ENCODE results near the gene DUSP22. TPM values are rescaled to one million over a fixed set of nuclear protein-coding genes. Genes with fewer than 3 reads are reported as not detected.
"Not testable (repeated sequence)": the region's sequence is repeated elsewhere in the genome, so short reads cannot be mapped to it uniquely, and the experiment has no call there.

DUSP22 gene
- total and polyA plus RNA-seq, 2 experiments from 2014 or later: 12.8 to 36.8 TPM

- not testable (repeated sequence) for H3K4me2 ChIP-seq; H3K79me2 ChIP-seq (replicated peaks; ENCODE audit: insufficient read depth); H3K9me2 ChIP-seq (ENCODE audit: insufficient read depth); H3K4me1 Mint-ChIP-seq; H3K27ac Mint-ChIP-seq; H3K27me3 Mint-ChIP-seq (ENCODE audit: insufficient read depth, low read depth, poor library complexity); H3K4me3 ChIP-seq; H3K36me3 ChIP-seq (ENCODE audit: insufficient read depth); H4K20me1 ChIP-seq (replicated peaks; ENCODE audit: insufficient read depth); H3F3A ChIP-seq (replicated peaks; ENCODE audit: low read depth); H2AFZ ChIP-seq; H3K4me3 Mint-ChIP-seq; ATAC-seq; H3K27me3 ChIP-seq (ENCODE audit: insufficient read depth); H3K27ac ChIP-seq (ENCODE audit: low read depth); DNase-seq (ENCODE audit: low spot score)
- peaks cover 13% of the 10 kb centered on the region; the same call in 1 of the 2 replicates for H3K4me1 ChIP-seq (ENCODE audit: insufficient read depth)
- peaks cover 18% of the 10 kb centered on the region for H3K36me3 Mint-ChIP-seq (ENCODE audit: low read depth)
- H3K9me3 Mint-ChIP-seq: peaks cover 16% of the 10 kb centered on the region
These were observed 33.0 kb downstream of the DUSP22 start for GRCh38 chr6:325161-325860.

DNA sequence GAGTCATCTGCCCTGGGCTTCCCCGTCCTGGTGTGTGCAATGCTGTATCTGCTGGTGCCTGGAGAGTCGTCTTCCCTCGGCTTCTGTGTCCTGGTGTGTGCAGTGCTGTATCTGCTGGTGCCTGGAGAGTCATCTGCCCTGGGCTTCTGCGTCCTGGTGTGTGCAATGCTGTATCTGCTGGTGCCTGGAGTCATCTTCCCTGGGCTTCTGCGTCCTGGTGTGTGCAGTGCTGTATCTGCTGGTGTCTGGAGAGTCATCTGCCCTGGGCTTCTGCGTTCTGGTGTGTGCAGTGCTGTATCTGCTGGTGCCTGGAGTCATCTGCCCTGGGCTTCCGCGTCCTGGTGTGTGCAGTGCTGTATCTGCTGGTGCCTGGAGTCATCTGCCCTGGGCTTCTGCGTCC is 33.8 kb downstream of the DUSP22 start:
- H3K4me1 ChIP-seq (ENCODE audit: insufficient read depth): peaks cover 13% of the 10 kb centered on the region; the same call in 1 of the 2 replicates
- ATAC-seq; H3K4me2 ChIP-seq; H3K4me3 ChIP-seq; H3K27ac ChIP-seq (ENCODE audit: low read depth); DNase-seq (ENCODE audit: low spot score); H3K27me3 Mint-ChIP-seq (ENCODE audit: insufficient read depth, low read depth, poor library complexity); H3K79me2 ChIP-seq (replicated peaks; ENCODE audit: insufficient read depth); H4K20me1 ChIP-seq (replicated peaks; ENCODE audit: insufficient read depth); H3K9me2 ChIP-seq (ENCODE audit: insufficient read depth); H3K27ac Mint-ChIP-seq; H3K36me3 ChIP-seq (ENCODE audit: insufficient read depth); H3F3A ChIP-seq (replicated peaks; ENCODE audit: low read depth); H3K4me3 Mint-ChIP-seq; H3K27me3 ChIP-seq (ENCODE audit: insufficient read depth); H3K4me1 Mint-ChIP-seq; H2AFZ ChIP-seq: not testable (repeated sequence)
- H3K9me3 Mint-ChIP-seq: peaks cover 16% of the 10 kb centered on the region
- peaks cover 18% of the 10 kb centered on the region for H3K36me3 Mint-ChIP-seq (ENCODE audit: low read depth)

DNA sequence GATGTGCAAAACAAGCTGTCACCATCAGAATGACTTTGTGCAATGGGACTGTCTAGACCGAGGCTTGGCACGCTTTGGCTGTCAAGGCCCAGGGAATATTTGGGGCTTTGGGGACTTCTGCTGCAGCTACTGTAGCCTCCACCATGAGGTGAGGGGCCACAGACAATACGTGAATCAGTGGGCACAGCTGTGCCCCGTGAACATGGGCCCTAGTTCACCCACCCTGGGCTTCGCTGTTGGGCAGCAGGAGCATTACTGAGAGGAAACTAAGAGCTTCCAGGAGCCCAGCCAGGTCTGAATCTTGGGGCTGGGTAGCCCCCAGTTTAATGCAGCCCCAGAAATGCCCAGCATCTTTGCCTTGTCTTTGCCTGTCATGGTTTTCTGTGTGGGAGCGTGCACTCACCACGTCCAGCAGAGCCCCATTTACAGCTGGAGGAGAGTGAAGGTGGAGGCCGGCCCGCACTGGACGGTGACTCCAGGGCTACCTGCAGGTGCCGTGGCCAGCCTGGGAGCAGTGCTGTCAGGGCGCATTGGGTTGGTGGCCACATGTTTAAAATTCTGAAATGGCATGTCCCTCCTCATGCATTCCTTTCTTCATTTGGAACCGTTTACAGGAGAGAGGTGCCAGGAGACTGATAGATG is 34.7 kb downstream of the DUSP22 start:
- peaks cover 3% of the 10 kb centered on the region; the same call in 1 of the 2 replicates for H3K79me2 ChIP-seq (replicated peaks; ENCODE audit: insufficient read depth)
- Mint-ChIP-seq H3K36me3 (ENCODE audit: low read depth) (peaks cover 18% of the 10 kb centered on the region), H3K4me3 (no peak overlapping the region), H3K4me1 (no peaks in the 10 kb centered on the region; the same call in 1 of the 3 replicates), H3K9me3 (peaks cover 16% of the 10 kb centered on the region), H3K27ac (no peak overlapping the region), H3K27me3 (ENCODE audit: insufficient read depth, low read depth, poor library complexity) (peaks cover 4% of the 10 kb centered on the region)
- no peak overlapping the region for H2AFZ ChIP-seq
- peaks cover 13% of the 10 kb centered on the region; the same call in 1 of the 2 replicates for H3K4me1 ChIP-seq (ENCODE audit: insufficient read depth)
- H3K9me2 ChIP-seq (ENCODE audit: insufficient read depth): no peaks in the 10 kb centered on the region
- H3F3A ChIP-seq (replicated peaks; ENCODE audit: low read depth): no peaks in the 10 kb centered on the region
- no peaks in the 10 kb centered on the region; the same call in 1 of the 2 replicates for H4K20me1 ChIP-seq (replicated peaks; ENCODE audit: insufficient read depth)
- no peak overlapping the region for H3K27ac ChIP-seq (ENCODE audit: low read depth)
- H3K4me2 ChIP-seq: no peak overlapping the region
- DNase-seq (ENCODE audit: low spot score) (no peak), ATAC-seq (no peak)
- no peaks in the 10 kb centered on the region for H3K27me3 ChIP-seq (ENCODE audit: insufficient read depth)
- H3K36me3 ChIP-seq (ENCODE audit: insufficient read depth): no peaks in the 10 kb centered on the region; the same call in 1 of the 2 replicates
- no peak overlapping the region for H3K4me3 ChIP-seq
- TF ChIP-seq ZNF331 (CRISPR knock-in tag; IDR thresholded peaks at IDR 0.05; ENCODE audit: low read depth) (no peak), POLR2AphosphoS5 (IDR thresholded peaks at IDR 0.05; ENCODE audit: low read depth) (no peak), JUNB (IDR thresholded peaks at IDR 0.05; ENCODE audit: unreplicated experiment) (no peak), STAT1 (IDR thresholded peaks at IDR 0.05; ENCODE audit: unreplicated experiment) (no peak)
- TF ChIP-seq, protein P1, sequence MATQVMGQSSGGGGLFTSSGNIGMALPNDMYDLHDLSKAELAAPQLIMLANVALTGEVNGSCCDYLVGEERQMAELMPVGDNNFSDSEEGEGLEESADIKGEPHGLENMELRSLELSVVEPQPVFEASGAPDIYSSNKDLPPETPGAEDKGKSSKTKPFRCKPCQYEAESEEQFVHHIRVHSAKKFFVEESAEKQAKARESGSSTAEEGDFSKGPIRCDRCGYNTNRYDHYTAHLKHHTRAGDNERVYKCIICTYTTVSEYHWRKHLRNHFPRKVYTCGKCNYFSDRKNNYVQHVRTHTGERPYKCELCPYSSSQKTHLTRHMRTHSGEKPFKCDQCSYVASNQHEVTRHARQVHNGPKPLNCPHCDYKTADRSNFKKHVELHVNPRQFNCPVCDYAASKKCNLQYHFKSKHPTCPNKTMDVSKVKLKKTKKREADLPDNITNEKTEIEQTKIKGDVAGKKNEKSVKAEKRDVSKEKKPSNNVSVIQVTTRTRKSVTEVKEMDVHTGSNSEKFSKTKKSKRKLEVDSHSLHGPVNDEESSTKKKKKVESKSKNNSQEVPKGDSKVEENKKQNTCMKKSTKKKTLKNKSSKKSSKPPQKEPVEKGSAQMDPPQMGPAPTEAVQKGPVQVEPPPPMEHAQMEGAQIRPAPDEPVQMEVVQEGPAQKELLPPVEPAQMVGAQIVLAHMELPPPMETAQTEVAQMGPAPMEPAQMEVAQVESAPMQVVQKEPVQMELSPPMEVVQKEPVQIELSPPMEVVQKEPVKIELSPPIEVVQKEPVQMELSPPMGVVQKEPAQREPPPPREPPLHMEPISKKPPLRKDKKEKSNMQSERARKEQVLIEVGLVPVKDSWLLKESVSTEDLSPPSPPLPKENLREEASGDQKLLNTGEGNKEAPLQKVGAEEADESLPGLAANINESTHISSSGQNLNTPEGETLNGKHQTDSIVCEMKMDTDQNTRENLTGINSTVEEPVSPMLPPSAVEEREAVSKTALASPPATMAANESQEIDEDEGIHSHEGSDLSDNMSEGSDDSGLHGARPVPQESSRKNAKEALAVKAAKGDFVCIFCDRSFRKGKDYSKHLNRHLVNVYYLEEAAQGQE (IDR thresholded peaks at IDR 0.05; ENCODE audit: unreplicated experiment): no peak
